B cell (primary cell): ENCODE data around the gene TRIM9. TPM values are rescaled to one million over a fixed set of nuclear protein-coding genes. Genes with fewer than 3 reads are reported as not detected.

Experiments
- ATAC-seq: fragments of 200-7000 bp; cut with Tn5 transposase; one replicate; pipeline ENCODE4 v1.10.0; 2021; ENCODE audit warnings: low read depth, mild to moderate bottlenecking, moderate number of reproducible peaks, moderate library complexity
- CTCF ChIA-PET: fragments of 350-600 bp; sonication (Branson Sonifier 250); formaldehyde crosslinking; loops from one replicate; lab custom pipeline; 2021; ENCODE audit warnings: antibody characterized with exemption, inconsistent platforms; lab: Charles Lee
- POLR2A ChIA-PET: fragments of 350-600 bp; sonication (Branson Sonifier 250); formaldehyde crosslinking; loops from one replicate; lab custom pipeline; 2021; ENCODE audit warnings: antibody characterized with exemption; lab: Charles Lee
- DNase-seq: peaks from one replicate; pipeline ENCODE4 v3.0.0; 2013
- H2AFZ ChIP-seq: 2 replicates; pipeline ENCODE4 v1.6.1; 2012; ENCODE audit warnings: mild to moderate bottlenecking, low read depth, low read length; ENCODE audit not compliant: insufficient read depth, poor library complexity, severe bottlenecking
- H3K27ac ChIP-seq, 2 donors: 1 replicate in 1 of 2; 2 replicates in 1 of 2; pipeline ENCODE4 v1.5.1; 2012 to 2013; ENCODE audit warnings: low read length in 2 of 2, mild to moderate bottlenecking in 2 of 2, moderate library complexity in 1 of 2
- H3K27me3 ChIP-seq, 4 experiments: fragments of 200-600 bp in 1 of 4; sonication (generic) in 1 of 4; replicated peaks in 1 of 4; 1 replicate in 2 of 4; 2 replicates in 2 of 4; pipeline versions ENCODE4 v1.6.1 to v1.7.0; 2013 to 2016; ENCODE audit warnings: low read length in 3 of 4, mild to moderate bottlenecking in 2 of 4, mixed read lengths in 1 of 4, moderate library complexity in 1 of 4; ENCODE audit not compliant: insufficient read depth in 4 of 4, control insufficient read depth in 3 of 4; ENCODE audit errors: control extremely low read depth in 1 of 4
- H3K36me3 ChIP-seq, 2 experiments: replicated peaks in 1 of 2; 1 replicate in 1 of 2; 2 replicates in 1 of 2; pipeline versions ENCODE4 v1.6.1 to v1.7.1; 2013; ENCODE audit warnings: low read length in 1 of 2; ENCODE audit not compliant: insufficient read depth in 2 of 2, control insufficient read depth in 1 of 2; ENCODE audit errors: control extremely low read depth in 1 of 2, extremely low read depth in 1 of 2
- H3K4me1 ChIP-seq, 2 donors: fragments of 200-600 bp in 1 of 2; sonication (generic) in 1 of 2; 1 replicate in 1 of 2; 2 replicates in 1 of 2; pipeline versions ENCODE4 v1.5.1 to v1.6.1; 2013 to 2017; ENCODE audit warnings: low read length in 2 of 2; ENCODE audit not compliant: control insufficient read depth in 2 of 2, insufficient read depth in 2 of 2
- H3K4me2 ChIP-seq: replicated peaks from 2 replicates; pipeline ENCODE3; 2012; ENCODE audit warnings: mild to moderate bottlenecking, low read depth, low read length; ENCODE audit not compliant: poor library complexity, severe bottlenecking
- H3K4me3 ChIP-seq, 5 experiments: fragments of 200-600 bp in 1 of 5; sonication (generic) in 1 of 5; 1 replicate in 3 of 5; 2 replicates in 2 of 5; pipeline versions ENCODE4 v1.5.1 to v1.7.0; 2011 to 2016; ENCODE audit warnings: low read length in 4 of 5, mild to moderate bottlenecking in 4 of 5, low read depth in 2 of 5, control low read depth in 1 of 5, moderate library complexity in 1 of 5; ENCODE audit not compliant: insufficient read depth in 1 of 5; ENCODE audit errors: control extremely low read depth in 1 of 5, extremely low read depth in 1 of 5
- H3K79me2 ChIP-seq: fragments of 200-600 bp; sonication (generic); one replicate; pipeline ENCODE4 v1.6.0; 2016; ENCODE audit warnings: low read length; ENCODE audit not compliant: control insufficient read depth, insufficient read depth
- H3K9ac ChIP-seq: fragments of 200-600 bp; sonication (generic); 2 replicates; pipeline ENCODE4 v1.6.1; 2017; ENCODE audit warnings: mild to moderate bottlenecking, low read length, moderate library complexity
- H3K9me3 ChIP-seq, 3 donors: one replicate each; pipeline versions ENCODE4 v1.6.1 to v1.7.1; 2013; ENCODE audit warnings: low read length in 2 of 3; ENCODE audit not compliant: control insufficient read depth in 2 of 3, insufficient read depth in 1 of 3; ENCODE audit errors: control extremely low read depth in 1 of 3
- H4K20me1 ChIP-seq: 2 replicates; pipeline ENCODE4 v1.6.0; 2012; ENCODE audit warnings: mild to moderate bottlenecking, low read length; ENCODE audit not compliant: insufficient read depth, control insufficient read depth, poor library complexity, severe bottlenecking
- H3K27ac Mint-ChIP-seq: one replicate; pipeline ENCODE4 v1.8.0; 2021; ENCODE audit warnings: mixed read lengths
- H3K27me3 Mint-ChIP-seq: one replicate; pipeline ENCODE4 v1.8.0; 2021; ENCODE audit warnings: mixed read lengths
- H3K4me1 Mint-ChIP-seq: one replicate; pipeline ENCODE4 v1.8.0; 2021; ENCODE audit warnings: mixed read lengths
- H3K4me3 Mint-ChIP-seq: one replicate; pipeline ENCODE4 v1.8.0; 2021; ENCODE audit warnings: mixed read lengths
- H3K9me3 Mint-ChIP-seq: one replicate; pipeline ENCODE4 v1.8.0; 2022; ENCODE audit warnings: mixed read lengths; ENCODE audit not compliant: insufficient read depth
- CTCF ChIP-seq: fragments of 200-600 bp; IDR thresholded peaks from one replicate; pipeline ENCODE4 v1.8.0; 2022; ENCODE audit warnings: antibody characterized with exemption, mild to moderate bottlenecking
- EZH2 ChIP-seq: IDR thresholded peaks from 2 replicates; pipeline ENCODE4 v1.6.1; 2012; ENCODE audit warnings: borderline replicate concordance, low read depth, mild to moderate bottlenecking, moderate library complexity, low read length; ENCODE audit not compliant: insufficient read depth, poor library complexity, severe bottlenecking
- WGBS: methylation state at CpG from one replicate; pipeline ENCODE4 v1.1.5; 2013; ENCODE audit warnings: missing lambda C conversion rate; ENCODE audit not compliant: insufficient coverage; 5-methylcytosine and 5-hydroxymethylcytosine counted together
- intact Hi-C: fragments of 100-400 bp; cut with micrococcal nuclease; formaldehyde crosslinking; loops from one replicate; pipeline ENCODE4 v1.10.0; 2022
- polyA plus RNA-seq: library from polyadenylated mRNA; depleted of rRNA; stranded (reverse); fragments of >200 nt; gene quantifications from 2 replicates; pipeline ENCODE4 v1.2.3, GENCODE V29; 2012
- total RNA-seq, 2 donors: library from RNA; stranded (reverse); fragments of 120-200 nt in 1 of 2; gene quantifications; 1 replicate in 1 of 2; 2 replicates in 1 of 2; pipeline versions ENCODE4 v1.2.3 to v1.2.4, GENCODE V29; 2013 to 2022

The TRIM9 gene
- total and polyA plus RNA-seq, 2 donors (not counting 1 experiment from before 2014, with no cell fraction given), result 0.24 to 0.32 TPM

GRCh38 chr14:51139121-51139681 is 44.3 kb upstream of the TRIM9 start:
- DNase-seq (no peak), ATAC-seq (no peak)
- Mint-ChIP-seq H3K27ac (no peak overlapping the region), H3K9me3 (peaks cover 4% of the 10 kb centered on the region), H3K27me3 (peaks cover 3% of the 10 kb centered on the region), H3K4me1 (no peaks in the 10 kb centered on the region), H3K4me3 (no peak overlapping the region)
- Histone ChIP-seq H3K4me3 (no peak overlapping the region), H3K9ac (no peak overlapping the region), H3K27ac (no peak overlapping the region), H3K9me3 (no peaks in the 10 kb centered on the region), H3K79me2 (no peaks in the 10 kb centered on the region), H3K4me1 (no peaks in the 10 kb centered on the region), H3K4me2 (no peak overlapping the region), H2AFZ (no peak overlapping the region), H3K36me3 (no peaks in the 10 kb centered on the region), H4K20me1 (no peaks in the 10 kb centered on the region), H3K27me3 (no peaks in the 10 kb centered on the region)
- intact Hi-C loops, result no loop called here
- WGBS, result 33% methylated on average over 4 of the region's 6 CpGs
- CTCF ChIA-PET, result no interaction called here
- TF ChIP-seq EZH2, result no peak
- no peak for TF ChIP-seq CTCF
- POLR2A ChIA-PET, result no interaction called here

- 67% methylated on average over 1 of the region's 2 CpGs for WGBS
- DNase-seq (no peak), ATAC-seq (no peak)
- no peaks in the 10 kb centered on the region for H3K36me3 ChIP-seq
- Mint-ChIP-seq H3K27ac (no peak overlapping the region), H3K9me3 (peaks cover 4% of the 10 kb centered on the region), H3K4me1 (no peaks in the 10 kb centered on the region), H3K27me3 (peaks cover 7% of the 10 kb centered on the region), H3K4me3 (no peak overlapping the region)
- ChIA-PET POLR2A (no interaction called here), CTCF (no interaction called here)
- H3K79me2 ChIP-seq, result no peaks in the 10 kb centered on the region
- H3K9me3 ChIP-seq, result no peaks in the 10 kb centered on the region
- H4K20me1 ChIP-seq, result no peaks in the 10 kb centered on the region
- H3K27ac ChIP-seq, result no peak overlapping the region
- no peak overlapping the region for H3K4me3 ChIP-seq
- intact Hi-C loops, result no loop called here
- no peak overlapping the region for H3K9ac ChIP-seq
- H2AFZ ChIP-seq, result no peak overlapping the region
- no peak overlapping the region for H3K4me2 ChIP-seq
- no peak for TF ChIP-seq CTCF
- no peak for TF ChIP-seq EZH2
- no peaks in the 10 kb centered on the region for H3K27me3 ChIP-seq
- no peaks in the 10 kb centered on the region for H3K4me1 ChIP-seq
Observed at GRCh38 chr14:51138404-51139103, 43.6 kb upstream of the TRIM9 start.
